Esophagus squamous epithelium (tissue), 5 donors: ENCODE results near the gene ADGRB3. TPM values are rescaled to one million over a fixed set of nuclear protein-coding genes. Genes with fewer than 3 reads are reported as not detected.

Source experiments
- DNase-seq: peaks from one replicate; lab custom pipeline; 2025; lab: John Stamatoyannopoulos, UW
- H3K27ac ChIP-seq, 4 donors: fragments of 200-600 bp; sonication (generic); one replicate each; pipeline ENCODE4 v1.5.1; 2016 to 2019; ENCODE audit warnings: mild to moderate bottlenecking in 1 of 4
- H3K27me3 ChIP-seq, 4 donors: fragments of 200-600 bp; sonication (generic); 1 replicate in 3 of 4; 2 replicates in 1 of 4; pipeline versions ENCODE4 v1.5.1 to v1.6.0; 2017 to 2021; ENCODE audit warnings: antibody characterized with exemption in 1 of 4
- H3K36me3 ChIP-seq, 3 donors: fragments of 200-600 bp; sonication (generic); one replicate each; pipeline ENCODE4 v1.5.1; 2016 to 2019
- H3K4me1 ChIP-seq, 3 donors: fragments of 200-600 bp; sonication (generic); one replicate each; pipeline ENCODE4 v1.5.1; 2017 to 2019
- H3K4me3 ChIP-seq, 4 donors: fragments of 200-600 bp; sonication (generic); 1 replicate in 3 of 4; 2 replicates in 1 of 4; pipeline ENCODE4 v1.5.1; 2016 to 2019; ENCODE audit warnings: mild to moderate bottlenecking in 2 of 4, moderate library complexity in 1 of 4
- H3K9me3 ChIP-seq, 3 donors: fragments of 200-600 bp; sonication (generic); one replicate each; pipeline ENCODE4 v1.5.1; 2016 to 2019
- POLR2A ChIP-seq, 4 donors: fragments of 450-650 bp; IDR thresholded peaks; one replicate each; pipeline ENCODE4 v1.6.1; 2017; ENCODE audit warnings: antibody characterized with exemption in 4 of 4, mild to moderate bottlenecking in 4 of 4, moderate library complexity in 3 of 4
- WGBS, 2 donors: methylation state at CpG; one replicate each; pipeline ENCODE4 v1.1.5; 2018; 5-methylcytosine and 5-hydroxymethylcytosine counted together
- intact Hi-C: fragments of 100-400 bp; cut with DNase I; formaldehyde crosslinking; loops from one replicate; pipeline ENCODE4 v1.15.0; 2022
- total RNA-seq, 4 donors: library from RNA; depleted of rRNA; stranded (reverse); fragments of >200 nt; gene quantifications; one replicate each; pipeline ENCODE4 v1.1.0, GENCODE V29; 2016
- TF ChIP-seq, protein P1 (sequence below), 6 experiments: fragments of 450-650 bp in 4 of 6; fragments of 200-600 bp in 2 of 6; sonication (generic) in 2 of 6; IDR thresholded peaks; one replicate each; pipeline ENCODE4 v1.5.1; 2016 to 2019; ENCODE audit warnings: antibody characterized with exemption in 6 of 6, mild to moderate bottlenecking in 4 of 6, moderate library complexity in 4 of 6
- donor health status: DM: yes; HTN: yes; CAD: no.

Gene ADGRB3
- total RNA-seq, 4 donors from 2014 or later, result 0.04 to 1.1 (median 0.32) TPM

DNA sequence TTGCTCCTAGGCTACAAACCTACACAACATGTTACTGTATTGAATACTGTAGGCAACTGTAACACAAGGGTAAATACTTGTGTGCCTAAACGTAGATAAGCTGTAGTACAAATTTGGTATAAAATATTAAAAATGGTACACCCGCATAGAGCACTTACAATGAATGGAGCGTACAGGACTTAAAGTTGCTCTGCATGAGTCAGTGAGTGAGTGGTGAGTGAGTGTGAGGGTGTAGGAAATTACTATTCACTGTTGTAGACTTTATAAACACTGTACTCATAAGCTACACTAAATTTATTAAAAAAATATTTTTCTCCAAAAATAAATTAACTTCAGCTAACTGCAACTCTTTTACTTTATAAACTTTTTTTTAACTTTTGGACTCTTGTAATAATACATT, 391.6 kb downstream of the ADGRB3 start:
- Histone ChIP-seq H3K27me3 (no peaks in the 10 kb centered on the region), H3K9me3 (no peaks in the 10 kb centered on the region), H3K36me3 (no peaks in the 10 kb centered on the region), H3K4me3 (no peak overlapping the region), H3K4me1 (no peaks in the 10 kb centered on the region), H3K27ac (no peak overlapping the region)
- TF ChIP-seq, protein P1, sequence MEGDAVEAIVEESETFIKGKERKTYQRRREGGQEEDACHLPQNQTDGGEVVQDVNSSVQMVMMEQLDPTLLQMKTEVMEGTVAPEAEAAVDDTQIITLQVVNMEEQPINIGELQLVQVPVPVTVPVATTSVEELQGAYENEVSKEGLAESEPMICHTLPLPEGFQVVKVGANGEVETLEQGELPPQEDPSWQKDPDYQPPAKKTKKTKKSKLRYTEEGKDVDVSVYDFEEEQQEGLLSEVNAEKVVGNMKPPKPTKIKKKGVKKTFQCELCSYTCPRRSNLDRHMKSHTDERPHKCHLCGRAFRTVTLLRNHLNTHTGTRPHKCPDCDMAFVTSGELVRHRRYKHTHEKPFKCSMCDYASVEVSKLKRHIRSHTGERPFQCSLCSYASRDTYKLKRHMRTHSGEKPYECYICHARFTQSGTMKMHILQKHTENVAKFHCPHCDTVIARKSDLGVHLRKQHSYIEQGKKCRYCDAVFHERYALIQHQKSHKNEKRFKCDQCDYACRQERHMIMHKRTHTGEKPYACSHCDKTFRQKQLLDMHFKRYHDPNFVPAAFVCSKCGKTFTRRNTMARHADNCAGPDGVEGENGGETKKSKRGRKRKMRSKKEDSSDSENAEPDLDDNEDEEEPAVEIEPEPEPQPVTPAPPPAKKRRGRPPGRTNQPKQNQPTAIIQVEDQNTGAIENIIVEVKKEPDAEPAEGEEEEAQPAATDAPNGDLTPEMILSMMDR (IDR thresholded peaks at IDR 0.05), result no peak
- no peak for TF ChIP-seq POLR2A (IDR thresholded peaks at IDR 0.05)
- 52% methylated on average over 3 of the region's 3 CpGs for WGBS, 2 donors
- intact Hi-C loops, result no loop called here
- DNase-seq, result no peak

DNA sequence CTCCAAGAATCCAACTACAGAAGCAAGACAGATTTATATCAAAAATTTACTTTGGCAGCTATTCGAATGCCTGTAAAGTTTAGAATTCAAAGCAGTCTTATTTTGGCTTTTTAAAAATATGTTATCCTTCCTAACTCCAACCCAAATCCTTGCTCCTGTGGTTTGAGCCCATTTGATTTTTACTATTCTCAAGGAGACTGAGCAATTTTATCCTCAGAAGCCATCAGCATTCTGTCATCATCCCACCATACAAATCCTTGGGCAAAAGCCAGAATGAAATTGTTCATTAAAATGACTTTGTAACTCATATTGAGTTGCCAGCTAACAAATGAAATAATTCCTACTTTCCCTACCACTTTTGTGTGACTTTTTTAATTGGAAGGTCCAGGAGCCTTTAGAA, 392.8 kb downstream of the ADGRB3 start:
- TF ChIP-seq, protein P1 (IDR thresholded peaks at IDR 0.05), result no peak
- no peak for TF ChIP-seq POLR2A (IDR thresholded peaks at IDR 0.05)
- WGBS, 2 donors, result 56 to 65% methylated on average over 1 of the region's 1 CpG
- Histone ChIP-seq H3K36me3 (no peaks in the 10 kb centered on the region), H3K4me3 (no peak overlapping the region), H3K4me1 (no peaks in the 10 kb centered on the region), H3K27ac (no peak overlapping the region), H3K9me3 (no peaks in the 10 kb centered on the region), H3K27me3 (no peaks in the 10 kb centered on the region)
- DNase-seq, result no peak
- intact Hi-C loops, result no loop called here

DNA sequence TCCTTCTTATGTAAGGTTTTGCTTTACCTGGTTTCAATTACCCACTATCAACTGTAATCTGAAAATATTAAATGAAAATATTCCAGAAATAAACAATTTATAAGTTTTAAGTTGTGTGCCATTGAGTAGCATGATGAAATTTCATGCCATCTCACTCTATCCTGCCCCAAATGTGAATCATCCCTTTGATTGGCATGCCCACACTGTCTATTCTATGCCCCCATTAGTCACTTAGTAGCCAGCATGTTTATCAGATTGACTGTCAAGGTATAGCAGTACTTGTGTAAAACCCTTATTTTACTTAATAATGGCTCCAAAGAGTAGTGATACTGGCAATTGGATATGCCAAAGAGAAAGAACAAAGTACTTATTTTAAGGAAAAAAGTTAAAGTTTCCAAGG, 403.8 kb downstream of the ADGRB3 start:
- TF ChIP-seq, protein P1 (IDR thresholded peaks at IDR 0.05), result no peak
- TF ChIP-seq POLR2A (IDR thresholded peaks at IDR 0.05), result no peak
- intact Hi-C loops, result no loop called here

GRCh38 chr6:69042297-69042696, 407.2 kb downstream of the ADGRB3 start:
- intact Hi-C loops, result no loop called here
- Histone ChIP-seq H3K9me3 (no peaks in the 10 kb centered on the region), H3K4me3 (no peak overlapping the region), H3K36me3 (no peaks in the 10 kb centered on the region), H3K27me3 (no peaks in the 10 kb centered on the region), H3K27ac (no peak overlapping the region), H3K4me1 (no peaks in the 10 kb centered on the region)
- DNase-seq, result no peak
- 62% methylated on average over 3 of the region's 3 CpGs for WGBS, 2 donors
- no peak for TF ChIP-seq POLR2A (IDR thresholded peaks at IDR 0.05)
- TF ChIP-seq, protein P1 (IDR thresholded peaks at IDR 0.05), result no peak

More for the DNA sequence above, 403.8 kb downstream of the ADGRB3 start:
- Histone ChIP-seq H3K27me3 (no peaks in the 10 kb centered on the region), H3K27ac (no peak overlapping the region), H3K36me3 (no peaks in the 10 kb centered on the region), H3K4me1 (no peaks in the 10 kb centered on the region), H3K9me3 (no peaks in the 10 kb centered on the region), H3K4me3 (no peak overlapping the region)
- DNase-seq, result no peak

GRCh38 chr6:69044534-69044933, 409.5 kb downstream of the ADGRB3 start:
- H3K27ac ChIP-seq, result no peak overlapping the region
- TF ChIP-seq, protein P1 (IDR thresholded peaks at IDR 0.05), result no peak
- no peak for TF ChIP-seq POLR2A (IDR thresholded peaks at IDR 0.05)
- intact Hi-C loops, result no loop called here
- no peak overlapping the region for H3K4me3 ChIP-seq
- no peaks in the 10 kb centered on the region for H3K4me1 ChIP-seq
- no peaks in the 10 kb centered on the region for H3K9me3 ChIP-seq
- DNase-seq, result no peak
- 70 to 77% methylated on average over 3 of the region's 3 CpGs for WGBS, 2 donors
- no peaks in the 10 kb centered on the region for H3K36me3 ChIP-seq
- H3K27me3 ChIP-seq, result no peaks in the 10 kb centered on the region
